GM18858 (cell line): Measurements from ENCODE around the gene SYNGAP1.
"Not testable (repeated sequence)": the region's sequence is repeated elsewhere in the genome, so short reads cannot be mapped to it uniquely, and the experiment has no call there.

Experiments
- ATAC-seq: cut with Tn5 transposase; IDR thresholded peaks from one replicate; pipeline ENCODE4 v1.9.1; 2021; ENCODE audit not compliant: unreplicated experiment

The SYNGAP1 gene

GRCh38 chr6:33466075-33466735, 46.3 kb downstream of the SYNGAP1 start:
- ATAC-seq: no peak

- ATAC-seq: no peak
These were observed 47.2 kb downstream of the SYNGAP1 start for GRCh38 chr6:33467091-33467490.

- ATAC-seq: no peak
These were observed 49.8 kb downstream of the SYNGAP1 start for GRCh38 chr6:33469661-33470060.

- no peak for ATAC-seq
These were observed 58.0 kb downstream of the SYNGAP1 start for GRCh38 chr6:33477864-33478263.

- ATAC-seq: no peak
These were observed 61.3 kb downstream of the SYNGAP1 start for GRCh38 chr6:33481192-33481591.

- not testable (repeated sequence) for ATAC-seq
These were observed 62.8 kb downstream of the SYNGAP1 start for GRCh38 chr6:33482620-33483019.

GRCh38 chr6:33483678-33484077, 63.8 kb downstream of the SYNGAP1 start:
- ATAC-seq: no peak

GRCh38 chr6:33484673-33485262, 64.9 kb downstream of the SYNGAP1 start:
- not testable (repeated sequence) for ATAC-seq

GRCh38 chr6:33485680-33486079, 65.8 kb downstream of the SYNGAP1 start:
- not testable (repeated sequence) for ATAC-seq

- ATAC-seq: no peak
These were observed 68.5 kb downstream of the SYNGAP1 start for GRCh38 chr6:33488339-33488738.

- ATAC-seq: no peak
These were observed 70.3 kb downstream of the SYNGAP1 start for GRCh38 chr6:33490198-33490597.

- no peak for ATAC-seq
These were observed 70.8 kb downstream of the SYNGAP1 start for GRCh38 chr6:33490621-33491020.

GRCh38 chr6:33492093-33492492, 72.2 kb downstream of the SYNGAP1 start:
- no peak for ATAC-seq

GRCh38 chr6:33497157-33497556, 77.3 kb downstream of the SYNGAP1 start:
- ATAC-seq: no peak

- no peak for ATAC-seq
These were observed 82.6 kb downstream of the SYNGAP1 start for GRCh38 chr6:33502486-33502885.

- no peak for ATAC-seq
These were observed 84.6 kb downstream of the SYNGAP1 start for GRCh38 chr6:33504486-33504885.
